ENCODE measurements around the gene WNT6.
"Not testable (repeated sequence)": the region's sequence is repeated elsewhere in the genome, so short reads cannot be mapped to it uniquely, and the experiment has no call there.

WNT6 gene

DNA sequence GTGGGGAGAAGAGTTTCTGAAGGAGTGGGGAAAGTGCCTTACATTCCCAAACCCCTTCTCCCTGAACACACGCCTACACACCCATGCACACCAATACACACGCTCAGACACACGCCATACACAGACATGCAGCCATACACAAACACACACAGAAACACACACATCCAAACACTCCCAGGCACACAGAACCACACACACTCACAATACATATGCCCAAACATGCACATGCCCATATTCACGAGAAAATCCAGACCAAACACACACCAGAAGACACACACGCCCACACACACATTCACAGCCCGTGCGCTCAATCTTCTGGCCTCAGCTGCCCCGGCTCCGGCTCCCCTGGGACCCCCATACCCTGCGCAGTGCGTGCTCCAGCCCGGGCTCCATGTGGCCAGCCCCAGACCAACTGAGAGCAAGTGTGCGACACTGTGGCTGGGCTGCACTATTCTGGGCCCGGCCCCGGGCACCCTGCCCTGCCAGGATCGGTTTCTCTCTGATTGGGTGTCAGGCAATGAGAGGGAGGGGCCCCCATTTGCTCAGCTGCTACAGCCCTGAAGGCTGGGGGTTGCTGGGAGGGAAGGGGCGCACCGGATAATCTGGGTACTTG is 28.1 kb upstream of the WNT6 start, which contains the start of gene PRKAG3:
TSS of gene PRKAG3 (minus strand) at position 426 of the 613 bp plus-strand sequence.
- no peak for DNase-seq

- DNase-seq = no peak
Observed at GRCh38 chr2:218832081-218832480, 27.5 kb upstream of the WNT6 start.

DNA sequence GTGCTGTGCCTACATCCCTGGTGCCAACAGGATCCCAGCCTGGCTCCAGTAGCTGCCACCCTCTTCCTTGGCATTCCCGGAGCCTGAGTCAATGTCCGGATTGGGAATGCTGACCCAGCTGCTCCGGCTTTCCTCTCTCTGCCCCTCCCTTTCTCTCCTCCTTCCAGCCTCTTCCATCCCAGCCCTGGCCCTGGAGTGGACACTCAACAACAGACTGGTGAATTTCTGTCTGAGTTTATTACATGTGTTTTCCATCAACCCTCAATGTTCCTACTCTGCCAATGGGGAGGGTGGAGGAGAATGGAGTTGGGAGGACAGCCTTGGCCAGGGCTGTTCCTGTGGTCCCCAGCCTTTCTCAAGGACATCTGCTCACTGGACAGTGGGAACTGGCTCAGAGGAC is 27.1 kb upstream of the WNT6 start:
- no peak for DNase-seq

- no peak for DNase-seq
Observed at GRCh38 chr2:218833023-218833609, 26.5 kb upstream of the WNT6 start.

GRCh38 chr2:218834685-218835084 is 24.9 kb upstream of the WNT6 start:
- no peak for DNase-seq

- DNase-seq = no peak
Observed at GRCh38 chr2:218837495-218837894, 22.1 kb upstream of the WNT6 start.

DNA sequence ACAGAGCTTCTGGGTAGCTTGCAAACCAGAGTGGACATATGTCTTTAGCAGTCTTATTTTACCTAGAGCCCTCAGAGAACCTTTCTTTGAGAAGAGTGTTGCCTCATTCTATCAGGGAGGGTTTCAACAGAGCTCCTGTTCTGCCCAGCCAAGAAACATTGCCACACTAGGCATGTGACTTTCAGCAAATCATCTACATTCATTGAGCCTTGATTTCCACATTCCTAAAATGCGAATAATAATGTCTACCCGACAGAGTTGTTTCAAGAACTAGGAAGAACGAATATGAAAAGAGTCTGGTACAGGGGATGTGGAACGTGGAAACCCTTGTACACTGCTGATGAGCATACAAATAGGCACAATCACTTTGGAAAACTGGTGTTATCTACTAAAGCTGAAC is 20.2 kb upstream of the WNT6 start:
- DNase-seq = peak; percentile 54

DNA sequence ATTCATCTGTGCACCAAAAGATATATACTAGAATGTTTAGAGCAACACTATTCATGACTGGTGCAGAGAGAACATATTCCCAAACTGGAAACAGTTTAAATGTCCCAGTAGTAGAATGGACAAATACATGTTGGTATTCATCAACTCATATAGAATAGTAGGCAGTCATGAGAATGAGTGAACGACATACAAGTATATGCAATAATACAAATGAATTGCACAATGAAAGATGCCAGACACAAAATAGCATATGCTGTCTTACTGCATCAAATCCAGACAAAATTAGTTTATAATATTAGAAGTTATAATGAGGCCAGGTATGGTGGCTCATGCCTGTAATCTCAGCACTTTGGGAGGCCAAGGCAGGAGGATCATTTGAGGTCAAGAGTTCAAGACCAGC is 19.7 kb upstream of the WNT6 start:
- no peak for DNase-seq

DNA sequence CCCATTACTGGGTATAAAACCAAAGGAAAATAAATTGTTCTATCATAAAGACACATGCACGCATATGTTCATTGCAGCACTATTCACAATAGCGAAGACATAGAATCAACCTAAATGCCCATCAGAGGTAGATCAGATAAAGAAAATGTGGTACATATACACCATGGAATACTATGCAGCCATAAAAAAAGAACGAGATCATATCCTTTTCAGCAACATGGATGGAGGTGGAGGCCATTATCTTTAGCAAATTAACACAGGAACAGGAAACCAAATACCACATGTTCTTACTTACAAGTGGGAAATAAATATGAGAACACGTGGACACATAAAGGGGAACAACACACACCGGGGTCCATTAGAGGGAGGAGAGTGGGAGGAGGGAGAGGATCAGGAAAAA is 15.3 kb upstream of the WNT6 start:
- DNase-seq = not testable (repeated sequence)

DNA sequence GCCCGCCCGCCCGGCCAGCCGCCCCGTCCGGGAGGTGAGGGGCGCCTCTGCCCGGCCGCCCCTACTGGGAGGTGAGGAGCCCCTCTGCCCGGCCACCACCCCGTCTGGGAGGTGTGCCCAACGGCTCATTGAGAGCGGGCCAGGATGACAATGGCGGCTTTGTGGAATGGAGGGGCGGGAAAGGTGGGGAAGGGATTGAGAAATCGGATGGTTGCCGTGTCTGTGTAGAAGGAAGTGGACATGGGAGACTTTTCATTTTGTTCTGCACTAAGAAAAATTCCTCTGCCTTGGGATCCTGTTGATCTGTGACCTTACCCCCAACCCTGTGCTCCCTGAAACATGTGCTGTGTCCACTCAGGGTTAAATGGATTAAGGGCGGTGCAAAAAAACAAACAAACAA is 12.6 kb upstream of the WNT6 start:
- DNase-seq = not testable (repeated sequence)

GRCh38 chr2:218849721-218850120 is 9.9 kb upstream of the WNT6 start:
- DNase-seq = no peak

DNA sequence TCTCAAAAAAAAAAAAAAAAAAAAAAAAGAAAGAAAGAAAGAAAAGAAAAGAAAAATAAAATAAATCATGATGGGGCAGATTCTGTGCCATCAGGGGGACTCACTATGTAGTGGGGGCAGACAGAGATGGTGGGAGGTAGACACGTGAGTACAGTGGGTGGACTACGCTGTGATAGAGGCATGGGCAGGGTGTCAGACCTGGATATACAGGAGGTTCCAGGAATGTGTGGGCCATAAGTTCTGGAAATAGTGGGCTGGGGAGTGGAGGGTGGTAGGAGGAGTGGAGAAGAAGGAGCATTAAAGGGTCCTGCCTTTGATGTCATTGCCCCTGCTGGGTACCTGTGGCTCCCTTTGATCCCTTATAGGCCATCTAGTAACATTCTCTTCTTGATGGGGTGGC is 8.8 kb upstream of the WNT6 start:
- no peak for DNase-seq

DNA sequence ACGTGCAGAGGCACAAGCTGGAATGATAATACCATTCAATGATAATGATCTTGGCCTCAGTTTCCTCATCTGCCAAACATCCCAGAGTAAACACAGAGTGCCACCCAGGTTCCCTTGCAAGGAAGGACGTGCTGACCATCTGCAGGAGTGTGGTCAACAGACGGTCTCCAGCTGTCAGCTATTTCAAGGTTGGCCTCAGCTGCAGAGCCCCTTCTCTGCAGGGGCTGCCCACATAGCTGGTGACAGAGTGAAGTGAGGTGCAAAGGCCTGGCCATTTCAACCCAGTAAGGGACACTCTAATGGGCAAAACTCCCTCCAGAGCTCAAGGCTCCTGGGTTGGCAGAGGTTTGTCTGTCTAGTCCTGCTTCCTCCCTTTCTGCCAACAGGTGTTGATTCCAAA is 8.3 kb upstream of the WNT6 start:
- no peak for DNase-seq

DNA sequence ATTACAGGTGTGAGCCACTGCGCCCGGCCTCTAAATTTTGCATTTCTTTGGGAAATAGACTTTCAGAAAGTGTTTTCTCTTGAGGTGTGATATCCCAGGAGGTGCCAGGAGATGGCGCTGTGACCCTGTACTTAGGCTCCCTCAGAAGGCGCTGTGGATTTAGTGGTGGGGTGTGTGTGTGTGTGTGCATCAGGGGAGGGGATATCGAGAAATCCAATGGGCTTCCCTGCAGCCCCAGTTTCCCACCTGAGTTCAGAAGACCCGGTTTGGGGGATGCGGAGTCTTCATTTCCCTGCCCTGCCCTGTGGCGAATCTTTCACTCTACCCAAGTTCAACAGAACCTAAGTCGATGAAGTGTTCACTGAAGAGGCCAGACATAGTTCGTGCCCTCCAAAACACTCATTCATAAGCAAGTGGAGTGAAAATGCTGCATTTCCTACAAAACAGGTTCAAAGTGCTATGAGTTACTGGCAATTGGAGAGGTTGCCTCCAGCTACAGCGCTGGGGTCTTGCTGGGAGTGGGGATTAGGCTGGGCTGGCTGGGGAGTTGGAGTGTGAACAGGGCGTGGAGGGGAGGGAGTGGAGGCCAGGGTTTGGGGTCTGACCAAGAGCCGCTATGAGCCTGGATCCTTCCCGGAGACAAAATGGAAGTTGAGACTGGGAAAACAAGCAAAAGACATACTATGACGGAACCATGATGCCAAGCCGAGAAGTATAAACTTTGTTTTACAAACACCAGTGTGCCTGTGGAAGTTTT is 6.5 kb upstream of the WNT6 start:
- no peak for DNase-seq

GRCh38 chr2:218853766-218854165 is 5.8 kb upstream of the WNT6 start:
- DNase-seq = no peak

GRCh38 chr2:218854860-218855259 is 4.7 kb upstream of the WNT6 start:
- no peak for DNase-seq

- no peak for DNase-seq
Observed at GRCh38 chr2:218855305-218856166, 4.1 kb upstream of the WNT6 start.

- peak; percentile 12 for DNase-seq
Observed at GRCh38 chr2:218856167-218856895, 3.3 kb upstream of the WNT6 start.

DNA sequence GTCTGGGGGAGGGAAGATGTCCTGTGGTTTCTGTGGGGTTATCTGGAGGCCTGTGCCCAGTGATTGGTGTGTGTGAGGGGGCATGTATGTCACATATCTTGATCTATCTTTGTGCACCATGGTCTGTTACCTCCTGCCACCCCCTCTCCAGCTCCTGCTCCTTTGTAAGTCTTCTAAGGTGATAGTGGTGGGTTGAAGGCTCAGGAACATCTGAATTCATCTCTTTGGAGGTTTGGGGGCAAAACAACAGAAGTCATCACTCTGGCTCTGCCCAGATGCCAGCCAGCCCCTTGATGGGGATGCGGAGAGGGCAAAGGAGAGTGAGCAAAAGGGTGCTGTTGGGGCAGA is 2.7 kb upstream of the WNT6 start:
- DNase-seq = no peak

DNA sequence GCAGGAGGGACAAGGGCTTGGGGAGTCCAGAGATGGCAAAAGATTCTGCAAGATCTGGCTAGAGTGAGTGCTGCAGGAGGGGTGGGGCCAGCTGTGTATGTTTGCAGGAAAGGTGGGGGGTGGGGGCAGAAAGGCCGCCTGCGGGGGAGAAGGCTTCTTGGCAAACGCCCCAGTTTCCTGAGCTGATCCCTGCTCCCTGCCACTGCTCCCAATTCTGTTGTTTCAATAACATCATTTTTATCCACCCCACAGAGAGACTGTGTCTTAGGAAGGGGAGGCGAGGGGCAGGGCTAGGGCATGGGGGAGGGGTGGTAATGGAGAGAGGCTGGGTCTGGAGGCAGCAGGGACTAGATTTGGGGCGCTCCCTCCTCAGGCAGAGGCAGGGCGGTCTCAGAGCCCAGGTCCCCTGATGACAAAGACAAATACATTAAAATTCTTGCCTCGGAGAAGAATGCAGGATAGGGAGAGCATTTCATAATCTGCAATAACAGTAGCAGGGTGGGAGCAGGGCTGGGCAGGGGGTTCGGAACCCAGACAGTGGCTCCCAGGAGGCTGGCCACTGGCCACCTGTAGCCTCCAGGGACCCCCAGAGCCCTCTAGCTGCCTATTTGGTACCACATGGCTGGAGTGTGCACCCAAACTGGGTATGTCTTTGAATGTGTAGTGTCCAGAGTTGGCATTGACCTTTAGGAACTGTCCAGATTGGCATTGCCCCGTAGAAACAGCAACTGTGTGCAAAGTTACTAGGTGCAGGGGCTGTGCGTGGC is 2.1 kb upstream of the WNT6 start:
- no peak for DNase-seq

- no peak for DNase-seq
Observed at GRCh38 chr2:218858138-218858445, 1.5 kb upstream of the WNT6 start.

All from GF-D8 (cell line).